Tibial artery (tissue), 4 donors: ENCODE measurements around the gene CHST8.

ENCODE experiments used
- DNase-seq, 2 donors: peaks; one replicate each; pipeline ENCODE4 v3.0.0-alpha.2; 2019
- H3K27ac ChIP-seq, 2 donors: fragments of 200-600 bp; sonication (generic) in 1 of 2; 1 replicate in 1 of 2; 2 replicates in 1 of 2; pipeline ENCODE4 v1.5.1; 2018 to 2019; ENCODE audit warnings: mild to moderate bottlenecking in 1 of 2
- H3K27me3 ChIP-seq, 2 donors: fragments of 200-600 bp; sonication (generic) in 1 of 2; one replicate each; pipeline versions ENCODE4 v1.5.1 to v1.6.0; 2016 to 2019
- H3K36me3 ChIP-seq, 3 donors: fragments of 200-600 bp; sonication (generic) in 2 of 3; one replicate each; pipeline ENCODE4 v1.5.1; 2016 to 2019; ENCODE audit warnings: mild to moderate bottlenecking in 2 of 3
- H3K4me1 ChIP-seq, 4 donors: fragments of 200-600 bp; sonication (generic) in 2 of 4; 1 replicate in 3 of 4; 2 replicates in 1 of 4; pipeline ENCODE4 v1.5.1; 2016 to 2019
- H3K4me3 ChIP-seq, 2 donors: fragments of 200-600 bp; sonication (generic) in 1 of 2; 1 replicate in 1 of 2; 2 replicates in 1 of 2; pipeline ENCODE4 v1.5.1; 2018 to 2019; ENCODE audit warnings: mild to moderate bottlenecking in 2 of 2
- H3K9me3 ChIP-seq, 3 donors: fragments of 200-600 bp; sonication (generic) in 1 of 3; one replicate each; pipeline ENCODE4 v1.5.1; 2016 to 2019
- intact Hi-C: fragments of 100-400 bp; cut with DNase I; formaldehyde crosslinking; loops from one replicate; pipeline ENCODE4 v1.15.0; 2023; ENCODE audit warnings: low total_unique reads
- TF ChIP-seq, protein P1 (sequence below), 2 experiments: fragments of 200-600 bp in 1 of 2; fragments of 450-650 bp in 1 of 2; IDR thresholded peaks; one replicate each; pipeline ENCODE4 v1.5.1; 2017 to 2019; ENCODE audit warnings: antibody characterized with exemption in 2 of 2, mild to moderate bottlenecking in 1 of 2, moderate library complexity in 1 of 2

Gene CHST8

DNA sequence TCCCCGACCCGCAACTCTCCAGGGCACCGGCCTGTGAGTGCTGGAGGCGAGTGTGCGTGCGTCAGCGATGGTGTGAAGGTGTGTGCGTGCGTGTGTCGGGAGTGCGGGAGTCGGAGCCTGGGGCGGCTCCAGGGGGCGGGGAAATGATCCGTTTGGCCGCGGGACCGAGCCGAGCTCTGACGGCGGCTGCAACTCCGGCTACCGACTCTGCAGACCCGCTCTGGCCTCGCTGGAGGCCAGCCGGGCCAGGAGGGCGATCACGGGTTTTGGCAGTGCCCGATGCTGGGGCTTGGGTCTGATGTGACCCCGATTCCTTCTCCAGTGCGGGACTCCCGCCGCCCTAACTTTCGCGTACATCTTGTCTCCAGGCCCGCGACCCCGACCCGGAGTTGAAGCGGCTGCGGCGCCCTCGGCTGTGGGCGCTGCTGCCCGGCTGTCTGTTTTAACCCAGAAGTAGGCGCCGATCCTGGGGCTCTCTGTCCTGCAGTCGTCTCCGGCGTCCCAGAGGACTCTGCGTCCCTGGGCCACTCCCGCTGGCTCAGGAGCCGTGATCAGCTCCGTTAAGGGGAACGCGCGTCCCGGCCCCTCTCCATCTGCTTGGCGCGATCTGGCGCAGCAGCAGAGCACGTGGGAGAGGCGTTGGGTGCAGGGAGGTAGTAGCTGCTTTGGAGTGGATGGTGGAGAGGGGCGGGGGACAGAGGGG lies 1.2 kb downstream of the CHST8 start:
- intact Hi-C loops = no loop called here
- TF ChIP-seq, protein P1, sequence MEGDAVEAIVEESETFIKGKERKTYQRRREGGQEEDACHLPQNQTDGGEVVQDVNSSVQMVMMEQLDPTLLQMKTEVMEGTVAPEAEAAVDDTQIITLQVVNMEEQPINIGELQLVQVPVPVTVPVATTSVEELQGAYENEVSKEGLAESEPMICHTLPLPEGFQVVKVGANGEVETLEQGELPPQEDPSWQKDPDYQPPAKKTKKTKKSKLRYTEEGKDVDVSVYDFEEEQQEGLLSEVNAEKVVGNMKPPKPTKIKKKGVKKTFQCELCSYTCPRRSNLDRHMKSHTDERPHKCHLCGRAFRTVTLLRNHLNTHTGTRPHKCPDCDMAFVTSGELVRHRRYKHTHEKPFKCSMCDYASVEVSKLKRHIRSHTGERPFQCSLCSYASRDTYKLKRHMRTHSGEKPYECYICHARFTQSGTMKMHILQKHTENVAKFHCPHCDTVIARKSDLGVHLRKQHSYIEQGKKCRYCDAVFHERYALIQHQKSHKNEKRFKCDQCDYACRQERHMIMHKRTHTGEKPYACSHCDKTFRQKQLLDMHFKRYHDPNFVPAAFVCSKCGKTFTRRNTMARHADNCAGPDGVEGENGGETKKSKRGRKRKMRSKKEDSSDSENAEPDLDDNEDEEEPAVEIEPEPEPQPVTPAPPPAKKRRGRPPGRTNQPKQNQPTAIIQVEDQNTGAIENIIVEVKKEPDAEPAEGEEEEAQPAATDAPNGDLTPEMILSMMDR (IDR thresholded peaks at IDR 0.05) = no peak
- DNase-seq = no peak
- Histone ChIP-seq H3K27ac (no peak overlapping the region), H3K36me3 (no peaks in the 10 kb centered on the region), H3K4me3 (peak overlapping the region; percentile 52 to 53), H3K4me1 (peaks cover 0 to 30% (median 21%) of the 10 kb centered on the region in 4 donors), H3K9me3 (no peaks in the 10 kb centered on the region), H3K27me3 (peaks cover 0 to 77% of the 10 kb centered on the region in 2 donors)

DNA sequence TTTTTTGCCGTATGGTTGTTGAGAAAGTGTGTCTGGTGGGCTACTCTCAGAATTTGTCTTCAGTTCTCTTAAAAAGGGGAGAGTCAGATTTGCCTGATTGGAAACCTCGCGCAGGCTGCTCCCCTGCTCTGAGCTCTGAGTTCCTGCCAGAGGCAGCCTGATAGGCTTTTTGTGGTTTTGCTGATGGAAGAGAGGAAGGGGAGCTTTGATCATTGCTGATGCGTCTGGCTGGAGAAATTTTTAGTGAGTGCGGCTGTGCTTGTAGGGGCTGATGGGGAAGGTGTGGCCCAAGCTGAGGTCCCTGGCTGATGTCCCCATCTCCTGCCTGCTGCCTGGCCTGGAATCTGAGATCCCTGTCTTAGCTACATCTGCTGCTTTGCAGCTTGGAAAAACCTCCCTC lies 2.8 kb downstream of the CHST8 start:
- no peak for DNase-seq
- Histone ChIP-seq H3K9me3 (no peaks in the 10 kb centered on the region), H3K36me3 (no peaks in the 10 kb centered on the region), H3K27me3 (peaks cover 0 to 76% of the 10 kb centered on the region in 2 donors), H3K27ac (no peak overlapping the region), H3K4me1 (peaks cover 0 to 26% (median 19%) of the 10 kb centered on the region in 4 donors), H3K4me3 (no peak overlapping the region)
- intact Hi-C loops = no loop called here
- TF ChIP-seq, protein P1 (IDR thresholded peaks at IDR 0.05) = no peak

DNA sequence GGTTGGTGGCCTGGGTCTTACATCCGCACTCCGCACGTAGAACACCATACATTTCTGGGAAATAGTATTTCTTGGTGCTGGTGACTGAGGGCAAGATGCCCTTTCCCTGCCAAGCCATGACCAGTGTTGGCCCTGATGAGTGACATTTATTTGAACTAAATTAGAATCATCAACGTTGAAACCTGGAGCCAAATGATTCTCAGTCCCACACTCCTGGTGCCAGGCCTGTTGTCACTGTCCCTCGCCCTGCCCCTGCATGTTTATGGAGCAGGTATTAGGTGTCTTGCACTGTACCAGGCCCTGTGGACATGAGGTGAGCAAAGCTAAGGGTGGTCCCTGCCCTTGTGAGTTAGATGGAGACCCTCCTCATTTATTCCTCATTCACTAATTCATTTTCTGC lies 5.8 kb downstream of the CHST8 start:
- peaks cover 0 to 11% (median 9%) of the 10 kb centered on the region in 4 donors for H3K4me1 ChIP-seq
- peaks cover 0 to 53% of the 10 kb centered on the region in 2 donors for H3K27me3 ChIP-seq
- intact Hi-C loops = no loop called here
- DNase-seq = no peak
- TF ChIP-seq, protein P1 (IDR thresholded peaks at IDR 0.05) = no peak
- H3K4me3 ChIP-seq = no peak overlapping the region
- no peaks in the 10 kb centered on the region for H3K36me3 ChIP-seq
- no peaks in the 10 kb centered on the region for H3K9me3 ChIP-seq
- no peak overlapping the region for H3K27ac ChIP-seq

DNA sequence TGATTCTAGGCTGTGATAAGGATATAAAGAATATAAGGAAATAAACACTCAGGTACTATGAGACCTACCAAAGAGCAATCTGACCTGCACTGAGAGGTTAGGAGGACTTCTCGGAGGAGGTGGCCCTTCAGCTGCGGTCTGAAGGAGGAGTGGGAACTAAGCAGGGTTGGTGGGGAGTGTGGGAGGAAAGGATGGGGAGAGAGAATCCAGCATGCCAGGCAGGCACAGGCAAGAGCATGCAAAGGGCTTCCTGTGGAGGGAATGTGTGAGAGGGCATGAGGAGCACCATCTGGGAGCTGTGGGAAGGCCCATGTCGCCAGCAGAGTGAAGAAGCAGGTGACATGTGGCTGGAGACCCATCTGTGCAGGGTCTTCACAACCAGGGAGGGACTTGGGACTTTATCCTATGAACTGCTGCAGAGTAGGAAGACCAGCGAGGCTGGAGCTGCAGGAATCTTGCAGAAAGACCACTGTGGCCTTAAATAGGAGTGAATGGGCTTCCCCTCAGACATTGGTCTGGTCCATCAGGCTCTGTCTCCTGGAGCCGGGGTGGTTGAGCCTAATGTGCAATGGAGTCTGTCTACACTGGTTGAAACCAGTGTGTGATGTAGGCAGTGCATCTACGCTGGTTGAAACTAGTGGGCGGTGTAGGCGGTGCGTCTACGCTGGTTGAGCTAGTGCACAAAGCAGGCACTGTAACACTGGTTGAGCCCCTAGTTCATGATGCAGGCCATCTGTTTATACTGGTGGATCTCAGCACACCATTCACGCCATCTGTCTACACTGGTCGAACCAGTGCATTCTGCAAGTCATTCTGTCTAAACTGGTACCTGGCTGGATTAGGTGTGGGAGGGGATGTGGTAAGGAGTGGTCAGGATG lies 6.4 kb downstream of the CHST8 start:
- no peak overlapping the region for H3K4me3 ChIP-seq
- no peaks in the 10 kb centered on the region for H3K36me3 ChIP-seq
- H3K9me3 ChIP-seq = no peaks in the 10 kb centered on the region
- H3K27me3 ChIP-seq = peaks cover 0 to 46% of the 10 kb centered on the region in 2 donors
- DNase-seq = no peak
- no peak overlapping the region for H3K27ac ChIP-seq
- intact Hi-C loops = no loop called here
- peaks cover 0 to 4% (median 3%) of the 10 kb centered on the region in 4 donors for H3K4me1 ChIP-seq
- TF ChIP-seq, protein P1 (IDR thresholded peaks at IDR 0.05) = no peak

DNA sequence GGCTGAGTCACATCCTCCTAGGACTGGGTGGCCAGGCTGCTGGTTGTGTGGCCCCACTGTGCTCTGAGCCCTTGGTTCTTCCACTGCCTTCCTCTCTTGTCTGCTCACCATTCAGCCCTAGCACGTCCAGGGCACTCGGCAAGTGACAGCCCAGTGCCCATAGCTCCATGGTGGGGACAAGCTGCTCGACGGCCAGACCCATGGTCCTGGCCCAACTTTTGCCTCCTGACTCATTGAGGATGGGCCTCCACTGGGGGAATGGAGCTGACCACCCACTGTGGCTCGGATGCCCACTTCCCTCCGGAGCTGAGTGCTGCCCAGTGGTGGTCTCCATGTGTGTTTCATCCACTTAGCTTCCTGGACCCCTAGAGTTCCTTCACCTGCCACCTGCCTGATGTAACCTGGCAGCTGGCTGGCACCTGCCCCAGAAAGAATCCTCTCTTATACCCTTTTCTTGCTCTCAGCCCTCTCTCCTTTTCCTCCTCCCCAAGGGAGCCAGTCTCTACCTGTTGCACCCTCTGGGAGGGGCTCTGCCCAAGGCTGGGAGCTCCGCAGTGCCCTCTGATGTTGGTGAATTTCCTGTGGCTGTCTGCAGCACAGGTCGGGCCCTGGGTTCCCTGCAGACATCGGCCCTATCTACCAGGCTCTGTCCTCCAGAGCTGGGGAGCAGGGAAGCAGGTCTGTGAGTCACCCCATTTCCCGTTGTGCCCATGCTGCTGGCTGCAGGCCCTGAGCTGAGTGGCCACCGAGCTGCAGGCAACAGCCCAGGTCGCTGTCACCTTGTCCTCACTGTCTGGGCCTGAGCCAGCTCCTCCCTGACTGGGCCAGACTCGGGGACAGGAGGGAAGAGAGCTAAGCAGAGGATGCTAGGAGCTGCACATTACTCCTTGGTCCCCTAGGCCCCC lies 7.4 kb downstream of the CHST8 start:
- peaks cover 0 to 36% of the 10 kb centered on the region in 2 donors for H3K27me3 ChIP-seq
- no peaks in the 10 kb centered on the region for H3K4me1 ChIP-seq
- TF ChIP-seq, protein P1 (IDR thresholded peaks at IDR 0.05) = no peak
- no peak overlapping the region for H3K27ac ChIP-seq
- no peak for DNase-seq
- H3K4me3 ChIP-seq = no peak overlapping the region
- intact Hi-C loops = no loop called here
- H3K36me3 ChIP-seq = no peaks in the 10 kb centered on the region
- no peaks in the 10 kb centered on the region for H3K9me3 ChIP-seq
